Memory B cell (primary cell): ENCODE data around the gene FAXDC2.
A peak's percentile ranks its signal among the peaks of the same experiment; 100 is the strongest.

Experiments used
- ATAC-seq: fragments of 150-1000 bp; cut with Tn5 transposase; 2 replicates; pipeline ENCODE4 v1.10.0; 2021; ENCODE audit warnings: low read depth, mild to moderate bottlenecking, moderate library complexity
- DNase-seq, 2 donors: peaks; one replicate each; pipeline ENCODE4 v3.0.0; 2022; ENCODE audit warnings: low spot score in 2 of 2
- H3K27ac Mint-ChIP-seq: one replicate; pipeline ENCODE4 v1.8.0; 2022; ENCODE audit warnings: mild to moderate bottlenecking, moderate library complexity, mixed read lengths
- H3K27me3 Mint-ChIP-seq: one replicate; pipeline ENCODE4 v1.8.0; 2022; ENCODE audit warnings: mixed read lengths
- H3K36me3 Mint-ChIP-seq: one replicate; pipeline ENCODE4 v1.8.0; 2022; ENCODE audit warnings: mild to moderate bottlenecking, mixed read lengths
- H3K4me1 Mint-ChIP-seq: one replicate; pipeline ENCODE4 v1.8.0; 2022; ENCODE audit warnings: mixed read lengths
- H3K4me3 Mint-ChIP-seq: one replicate; pipeline ENCODE4 v1.8.0; 2022; ENCODE audit warnings: mild to moderate bottlenecking, moderate library complexity, mixed read lengths
- H3K9me3 Mint-ChIP-seq: one replicate; pipeline ENCODE4 v1.8.0; 2022; ENCODE audit warnings: mixed read lengths

The FAXDC2 gene, protein sequence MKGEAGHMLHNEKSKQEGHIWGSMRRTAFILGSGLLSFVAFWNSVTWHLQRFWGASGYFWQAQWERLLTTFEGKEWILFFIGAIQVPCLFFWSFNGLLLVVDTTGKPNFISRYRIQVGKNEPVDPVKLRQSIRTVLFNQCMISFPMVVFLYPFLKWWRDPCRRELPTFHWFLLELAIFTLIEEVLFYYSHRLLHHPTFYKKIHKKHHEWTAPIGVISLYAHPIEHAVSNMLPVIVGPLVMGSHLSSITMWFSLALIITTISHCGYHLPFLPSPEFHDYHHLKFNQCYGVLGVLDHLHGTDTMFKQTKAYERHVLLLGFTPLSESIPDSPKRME

GRCh38 chr5:154850255-154851062 is at the start of gene FAXDC2:
FAXDC2 (minus strand) TSS chr5:154850603; CDS start chr5:154838178, 12,425 bp downstream.
- ATAC-seq, result no peak
- Mint-ChIP-seq H3K4me3 (no peak within 1 kb of the TSS), H3K27me3 (no peaks in the 10 kb centered on the region), H3K9me3 (no peaks in the 10 kb centered on the region), H3K27ac (no peak within 1 kb of the TSS), H3K36me3 (no peaks in the 10 kb centered on the region), H3K4me1 (no peaks in the 10 kb centered on the region)
- DNase-seq, result no peak

GRCh38 chr5:154900066-154900465 is 49.7 kb upstream of the FAXDC2 start:
- Mint-ChIP-seq H3K27ac (no peak overlapping the region), H3K9me3 (no peaks in the 10 kb centered on the region), H3K4me1 (no peaks in the 10 kb centered on the region), H3K36me3 (peaks cover 40% of the 10 kb centered on the region), H3K27me3 (no peaks in the 10 kb centered on the region), H3K4me3 (no peak overlapping the region)
- DNase-seq, result no peak
- no peak for ATAC-seq

DNA sequence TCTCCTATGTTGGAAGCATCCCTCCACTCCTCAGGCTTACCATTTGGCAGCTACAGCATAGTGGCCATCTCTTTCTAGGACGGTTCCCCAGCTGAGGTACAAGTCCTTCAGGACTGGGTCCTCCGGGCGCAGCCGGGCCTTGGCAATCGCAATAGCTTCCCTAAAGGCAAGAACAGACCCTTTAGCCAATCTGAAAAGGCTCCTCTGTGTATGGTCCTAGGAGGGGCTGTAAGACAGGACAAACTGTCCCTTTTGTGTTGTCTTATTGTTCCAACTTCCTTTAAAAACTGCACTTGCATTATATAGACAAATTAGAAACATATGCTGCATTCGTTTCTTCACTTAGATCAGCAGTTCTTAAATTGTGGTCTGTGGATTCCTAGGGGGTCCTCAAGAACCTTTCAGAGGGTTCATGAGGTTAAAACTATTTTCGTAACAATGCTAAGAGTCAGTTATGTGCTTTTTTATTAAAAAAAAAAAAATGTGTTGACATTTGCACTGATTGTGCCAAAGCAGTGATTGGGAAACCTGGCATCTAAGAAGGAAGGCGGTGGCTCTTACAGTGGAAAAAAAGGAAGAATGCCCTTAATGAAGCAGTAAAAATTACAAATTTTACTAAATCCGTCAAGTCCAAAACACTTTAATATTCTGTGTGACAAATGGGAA is 48.9 kb upstream of the FAXDC2 start:
- H3K4me3 Mint-ChIP-seq, result no peak overlapping the region
- H3K36me3 Mint-ChIP-seq, result peaks cover 35% of the 10 kb centered on the region
- H3K9me3 Mint-ChIP-seq, result no peaks in the 10 kb centered on the region
- no peak overlapping the region for H3K27ac Mint-ChIP-seq
- DNase-seq, result no peak
- H3K4me1 Mint-ChIP-seq, result no peaks in the 10 kb centered on the region
- H3K27me3 Mint-ChIP-seq, result no peaks in the 10 kb centered on the region
- ATAC-seq, result no peak

DNA sequence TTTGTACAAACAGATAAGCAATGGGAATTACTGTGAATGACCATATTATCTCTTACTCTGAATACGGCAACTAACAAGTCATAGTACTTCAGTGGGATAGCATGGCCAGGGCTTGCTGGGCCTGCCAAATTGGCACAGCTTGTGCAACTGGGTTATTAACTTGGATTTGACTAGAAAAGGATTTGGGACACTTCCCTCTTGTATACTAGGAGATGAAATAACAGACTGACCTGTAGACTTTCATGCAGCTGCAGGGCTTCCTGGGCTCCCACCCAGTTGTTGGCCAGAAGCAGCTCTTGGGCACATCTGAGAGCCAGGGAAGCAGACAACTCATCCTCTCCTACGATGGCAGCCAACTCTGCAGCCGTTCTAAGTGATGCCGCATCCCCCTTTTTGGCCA is 47.8 kb upstream of the FAXDC2 start:
- H3K4me3 Mint-ChIP-seq, result no peak overlapping the region
- ATAC-seq, result no peak
- H3K27me3 Mint-ChIP-seq, result no peaks in the 10 kb centered on the region
- H3K9me3 Mint-ChIP-seq, result no peaks in the 10 kb centered on the region
- H3K4me1 Mint-ChIP-seq, result no peaks in the 10 kb centered on the region
- peaks cover 33% of the 10 kb centered on the region for H3K36me3 Mint-ChIP-seq
- no peak overlapping the region for H3K27ac Mint-ChIP-seq
- DNase-seq, result no peak

GRCh38 chr5:154896562-154897165 is 46.3 kb upstream of the FAXDC2 start:
- no peaks in the 10 kb centered on the region for H3K27me3 Mint-ChIP-seq
- no peak for ATAC-seq
- no peaks in the 10 kb centered on the region for H3K4me1 Mint-ChIP-seq
- H3K27ac Mint-ChIP-seq, result no peak overlapping the region
- H3K36me3 Mint-ChIP-seq, result peaks cover 27% of the 10 kb centered on the region
- H3K9me3 Mint-ChIP-seq, result no peaks in the 10 kb centered on the region
- H3K4me3 Mint-ChIP-seq, result no peak overlapping the region
- DNase-seq, result no peak

- H3K27ac Mint-ChIP-seq, result no peak overlapping the region
- H3K4me1 Mint-ChIP-seq, result no peaks in the 10 kb centered on the region
- no peaks in the 10 kb centered on the region for H3K9me3 Mint-ChIP-seq
- no peaks in the 10 kb centered on the region for H3K27me3 Mint-ChIP-seq
- DNase-seq (no peak), ATAC-seq (no peak)
- H3K36me3 Mint-ChIP-seq, result peaks cover 31% of the 10 kb centered on the region
- H3K4me3 Mint-ChIP-seq, result no peak overlapping the region
These were observed 45.5 kb upstream of the FAXDC2 start for GRCh38 chr5:154895606-154896561.

DNA sequence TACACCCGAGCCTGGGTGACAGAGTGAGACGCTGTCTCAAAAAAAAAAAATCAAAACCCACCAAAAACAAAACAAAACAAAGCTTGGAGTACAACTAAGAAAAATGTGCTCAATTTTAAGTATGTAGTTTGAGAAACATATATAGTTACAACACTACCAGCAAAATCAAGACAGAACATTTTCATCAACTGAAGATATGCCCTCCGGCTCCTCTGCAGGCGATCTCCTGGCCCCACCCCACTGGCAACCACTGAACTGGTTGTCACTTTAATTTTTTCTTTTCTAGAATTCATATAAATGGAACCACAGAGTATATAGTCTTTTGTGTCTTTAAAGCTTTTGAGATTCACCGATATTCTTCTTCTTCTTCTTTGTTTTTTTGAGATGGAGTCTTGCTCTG is 43.0 kb upstream of the FAXDC2 start:
- ATAC-seq (no peak), DNase-seq (no peak)
- no peak overlapping the region for H3K27ac Mint-ChIP-seq
- no peak overlapping the region for H3K4me3 Mint-ChIP-seq
- H3K4me1 Mint-ChIP-seq, result no peaks in the 10 kb centered on the region
- H3K9me3 Mint-ChIP-seq, result no peaks in the 10 kb centered on the region
- peaks cover 34% of the 10 kb centered on the region for H3K36me3 Mint-ChIP-seq
- no peaks in the 10 kb centered on the region for H3K27me3 Mint-ChIP-seq

- no peak overlapping the region for H3K4me3 Mint-ChIP-seq
- no peak overlapping the region for H3K27ac Mint-ChIP-seq
- no peak for DNase-seq
- no peaks in the 10 kb centered on the region for H3K27me3 Mint-ChIP-seq
- H3K9me3 Mint-ChIP-seq, result no peaks in the 10 kb centered on the region
- no peak for ATAC-seq
- H3K4me1 Mint-ChIP-seq, result no peaks in the 10 kb centered on the region
- peaks cover 44% of the 10 kb centered on the region for H3K36me3 Mint-ChIP-seq
These were observed 42.0 kb upstream of the FAXDC2 start for GRCh38 chr5:154892369-154892771.

DNA sequence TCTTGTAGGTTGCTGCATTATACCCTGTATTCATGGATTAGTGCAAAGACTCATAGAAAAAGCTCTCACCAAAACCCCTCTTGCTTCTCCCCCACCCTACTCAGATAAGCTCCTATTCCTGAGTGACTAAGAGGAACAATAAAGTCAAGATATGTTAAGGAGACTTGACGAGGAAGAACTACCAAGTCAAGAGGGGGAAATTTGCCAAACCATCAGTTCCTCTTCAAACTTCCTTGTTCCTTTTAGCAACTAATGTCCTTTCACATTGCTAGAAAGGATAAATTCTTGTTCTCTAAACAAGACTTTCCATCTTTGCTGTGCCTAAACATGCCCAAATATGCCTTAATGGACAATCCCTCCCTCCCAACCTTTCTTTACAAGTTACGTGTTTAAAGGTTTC is 35.0 kb upstream of the FAXDC2 start:
- H3K4me1 Mint-ChIP-seq, result no peaks in the 10 kb centered on the region
- H3K9me3 Mint-ChIP-seq, result peaks cover 9% of the 10 kb centered on the region
- no peak overlapping the region for H3K4me3 Mint-ChIP-seq
- H3K36me3 Mint-ChIP-seq, result peaks cover 64% of the 10 kb centered on the region
- DNase-seq, result no peak
- no peak for ATAC-seq
- H3K27me3 Mint-ChIP-seq, result no peaks in the 10 kb centered on the region
- no peak overlapping the region for H3K27ac Mint-ChIP-seq

DNA sequence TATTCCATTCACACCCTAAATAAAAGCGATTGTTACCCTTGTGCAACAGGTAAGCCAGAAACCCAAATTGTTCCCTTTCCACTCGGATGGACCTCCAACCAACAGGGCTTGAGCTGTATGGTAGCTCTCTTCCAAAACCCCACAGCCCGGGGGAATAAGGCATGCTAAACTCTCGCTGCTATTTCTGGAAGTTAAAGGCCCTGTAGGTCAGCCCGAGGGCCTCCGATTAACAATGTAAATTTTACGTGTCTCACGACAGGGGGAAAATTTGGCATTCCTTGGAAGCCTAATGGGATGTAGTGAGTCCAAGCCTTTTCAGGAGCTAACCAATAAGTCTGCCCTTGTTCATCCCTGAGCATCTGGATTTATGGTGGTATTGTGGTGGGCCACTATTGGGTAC is 34.0 kb upstream of the FAXDC2 start:
- H3K4me1 Mint-ChIP-seq, result no peaks in the 10 kb centered on the region
- H3K4me3 Mint-ChIP-seq, result no peak overlapping the region
- DNase-seq (no peak), ATAC-seq (no peak)
- no peaks in the 10 kb centered on the region for H3K27me3 Mint-ChIP-seq
- H3K9me3 Mint-ChIP-seq, result peaks cover 11% of the 10 kb centered on the region
- no peak overlapping the region for H3K27ac Mint-ChIP-seq
- H3K36me3 Mint-ChIP-seq, result peaks cover 67% of the 10 kb centered on the region

GRCh38 chr5:154881986-154882385 is 31.6 kb upstream of the FAXDC2 start:
- DNase-seq (no peak), ATAC-seq (no peak)
- Mint-ChIP-seq H3K4me1 (no peaks in the 10 kb centered on the region), H3K9me3 (peaks cover 11% of the 10 kb centered on the region), H3K27me3 (no peaks in the 10 kb centered on the region), H3K27ac (no peak overlapping the region), H3K36me3 (peaks cover 65% of the 10 kb centered on the region), H3K4me3 (no peak overlapping the region)

- Mint-ChIP-seq H3K27me3 (no peaks in the 10 kb centered on the region), H3K36me3 (peaks cover 67% of the 10 kb centered on the region), H3K9me3 (peaks cover 5% of the 10 kb centered on the region), H3K4me1 (no peaks in the 10 kb centered on the region), H3K27ac (peak overlapping the region; percentile 35), H3K4me3 (no peak overlapping the region)
- DNase-seq (no peak), ATAC-seq (no peak)
These were observed 28.4 kb upstream of the FAXDC2 start for GRCh38 chr5:154878642-154879335.
